ENCODE measurements around the gene SYT14. TPM values are rescaled to one million over a fixed set of nuclear protein-coding genes. Genes with fewer than 3 reads are reported as not detected.

Gene SYT14
- total and polyA plus RNA-seq, 2 experiments from 2014 or later: 0.09 to 0.36 TPM

DNA sequence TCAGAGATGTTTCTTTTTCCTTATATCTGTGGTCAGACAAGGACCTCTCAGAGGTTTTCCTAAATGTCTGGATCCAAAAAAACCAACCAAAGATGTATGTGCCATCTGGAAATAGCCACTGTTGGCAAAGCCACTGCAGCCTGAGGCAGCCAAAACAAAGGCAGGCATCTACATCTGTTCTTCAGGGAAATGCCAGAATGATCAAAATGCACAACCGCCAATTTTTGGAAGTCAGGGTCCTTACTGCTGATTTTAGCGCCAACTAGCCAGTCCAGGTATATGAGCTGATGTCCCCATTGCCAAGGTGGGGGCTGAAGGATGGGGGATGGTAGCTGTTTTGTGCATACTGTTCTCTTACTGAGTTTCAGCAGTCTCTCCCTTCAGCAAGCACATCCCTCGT, 45.9 kb downstream of the SYT14 start:
- Histone ChIP-seq H3K9me3 (ENCODE audit: low read depth) (no peaks in the 10 kb centered on the region), H3K36me3 (no peaks in the 10 kb centered on the region), H3K27ac (no peak overlapping the region), H3K27me3 (no peaks in the 10 kb centered on the region), H3K4me1 (ENCODE audit: low read depth) (no peaks in the 10 kb centered on the region), H3K4me3 (no peak overlapping the region)
- no peak for DNase-seq (ENCODE audit: low read depth in 1 of 2, low spot score in 1 of 2)
- TF ChIP-seq, protein P1, sequence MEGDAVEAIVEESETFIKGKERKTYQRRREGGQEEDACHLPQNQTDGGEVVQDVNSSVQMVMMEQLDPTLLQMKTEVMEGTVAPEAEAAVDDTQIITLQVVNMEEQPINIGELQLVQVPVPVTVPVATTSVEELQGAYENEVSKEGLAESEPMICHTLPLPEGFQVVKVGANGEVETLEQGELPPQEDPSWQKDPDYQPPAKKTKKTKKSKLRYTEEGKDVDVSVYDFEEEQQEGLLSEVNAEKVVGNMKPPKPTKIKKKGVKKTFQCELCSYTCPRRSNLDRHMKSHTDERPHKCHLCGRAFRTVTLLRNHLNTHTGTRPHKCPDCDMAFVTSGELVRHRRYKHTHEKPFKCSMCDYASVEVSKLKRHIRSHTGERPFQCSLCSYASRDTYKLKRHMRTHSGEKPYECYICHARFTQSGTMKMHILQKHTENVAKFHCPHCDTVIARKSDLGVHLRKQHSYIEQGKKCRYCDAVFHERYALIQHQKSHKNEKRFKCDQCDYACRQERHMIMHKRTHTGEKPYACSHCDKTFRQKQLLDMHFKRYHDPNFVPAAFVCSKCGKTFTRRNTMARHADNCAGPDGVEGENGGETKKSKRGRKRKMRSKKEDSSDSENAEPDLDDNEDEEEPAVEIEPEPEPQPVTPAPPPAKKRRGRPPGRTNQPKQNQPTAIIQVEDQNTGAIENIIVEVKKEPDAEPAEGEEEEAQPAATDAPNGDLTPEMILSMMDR (IDR thresholded peaks at IDR 0.05; ENCODE audit: low read depth, low read length): no peak

DNA sequence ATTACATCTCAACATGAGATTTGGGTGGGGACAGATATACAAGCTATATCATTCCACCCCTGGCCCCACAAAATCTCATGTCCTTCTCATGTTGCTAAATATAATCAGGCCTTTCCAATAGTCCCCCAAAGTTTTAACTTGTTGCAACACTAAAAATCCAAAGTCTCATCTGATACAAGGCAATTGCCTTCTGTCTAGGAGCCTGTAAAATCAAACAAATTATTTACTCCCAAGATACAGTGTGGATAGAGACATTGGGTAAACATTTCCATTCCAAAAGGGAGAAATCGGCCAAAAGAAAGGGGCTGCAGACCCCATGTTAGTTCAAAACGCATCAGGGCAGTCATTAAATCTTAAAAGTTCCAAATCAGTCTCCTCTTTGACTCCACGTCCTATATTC, 47.0 kb downstream of the SYT14 start:
- no peaks in the 10 kb centered on the region for H3K9me3 ChIP-seq (ENCODE audit: low read depth)
- H3K27ac ChIP-seq: no peak overlapping the region
- TF ChIP-seq, protein P1 (IDR thresholded peaks at IDR 0.05; ENCODE audit: low read depth, low read length): no peak
- no peak overlapping the region for H3K4me3 ChIP-seq
- no peak for DNase-seq (ENCODE audit: low read depth in 1 of 2, low spot score in 1 of 2)
- no peaks in the 10 kb centered on the region for H3K36me3 ChIP-seq
- no peaks in the 10 kb centered on the region for H3K27me3 ChIP-seq
- H3K4me1 ChIP-seq (ENCODE audit: low read depth): no peaks in the 10 kb centered on the region

DNA sequence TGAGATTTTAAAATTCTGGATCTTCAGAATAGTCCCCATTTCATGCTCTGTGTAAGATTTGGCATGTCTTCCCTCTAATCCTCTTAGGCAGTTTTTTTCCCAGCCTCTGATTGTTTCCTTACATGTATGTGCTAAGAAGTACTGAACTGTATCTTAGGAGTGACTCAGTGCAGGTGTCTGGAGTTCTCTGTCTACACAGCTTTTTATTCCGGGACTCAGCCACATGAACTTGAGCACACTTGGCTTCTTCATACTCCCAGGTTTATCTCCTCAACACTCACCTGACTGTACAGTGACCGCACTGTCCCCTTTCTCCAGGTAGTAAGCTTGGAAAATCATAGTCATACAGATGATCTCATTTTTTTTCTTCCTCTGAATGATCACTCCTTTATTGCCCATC, 50.7 kb downstream of the SYT14 start:
- H3K27ac ChIP-seq: no peak overlapping the region
- H3K9me3 ChIP-seq (ENCODE audit: low read depth): no peaks in the 10 kb centered on the region
- TF ChIP-seq, protein P1 (IDR thresholded peaks at IDR 0.05; ENCODE audit: low read depth, low read length): no peak
- H3K27me3 ChIP-seq: no peaks in the 10 kb centered on the region
- no peak for DNase-seq (ENCODE audit: low read depth in 1 of 2, low spot score in 1 of 2)
- no peaks in the 10 kb centered on the region for H3K36me3 ChIP-seq
- no peaks in the 10 kb centered on the region for H3K4me1 ChIP-seq (ENCODE audit: low read depth)
- H3K4me3 ChIP-seq: no peak overlapping the region

DNA sequence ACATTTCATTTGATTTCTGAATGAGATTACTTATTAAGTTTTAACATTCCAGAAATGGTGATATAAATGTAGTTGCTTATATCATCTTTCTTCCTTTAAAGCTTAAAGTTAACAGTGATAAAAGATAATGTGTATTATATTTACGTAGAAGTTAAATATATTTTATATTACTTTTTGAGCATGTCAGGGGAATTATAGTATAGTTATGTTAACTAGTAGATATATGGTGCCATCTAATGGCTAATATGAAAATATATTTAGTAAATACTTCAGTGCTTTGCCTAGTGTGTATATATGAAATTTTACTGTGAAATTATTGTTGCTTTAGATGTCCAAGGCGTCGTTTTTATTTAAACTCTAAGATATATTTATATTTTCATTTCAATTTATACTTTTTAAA, 51.5 kb downstream of the SYT14 start:
- Histone ChIP-seq H3K27ac (no peak overlapping the region), H3K4me3 (no peak overlapping the region), H3K36me3 (no peaks in the 10 kb centered on the region), H3K9me3 (ENCODE audit: low read depth) (no peaks in the 10 kb centered on the region), H3K27me3 (no peaks in the 10 kb centered on the region), H3K4me1 (ENCODE audit: low read depth) (no peaks in the 10 kb centered on the region)
- TF ChIP-seq, protein P1 (IDR thresholded peaks at IDR 0.05; ENCODE audit: low read depth, low read length): peak; percentile 26
- peak; percentile 8 to 43 for DNase-seq (ENCODE audit: low read depth in 1 of 2, low spot score in 1 of 2)

DNA sequence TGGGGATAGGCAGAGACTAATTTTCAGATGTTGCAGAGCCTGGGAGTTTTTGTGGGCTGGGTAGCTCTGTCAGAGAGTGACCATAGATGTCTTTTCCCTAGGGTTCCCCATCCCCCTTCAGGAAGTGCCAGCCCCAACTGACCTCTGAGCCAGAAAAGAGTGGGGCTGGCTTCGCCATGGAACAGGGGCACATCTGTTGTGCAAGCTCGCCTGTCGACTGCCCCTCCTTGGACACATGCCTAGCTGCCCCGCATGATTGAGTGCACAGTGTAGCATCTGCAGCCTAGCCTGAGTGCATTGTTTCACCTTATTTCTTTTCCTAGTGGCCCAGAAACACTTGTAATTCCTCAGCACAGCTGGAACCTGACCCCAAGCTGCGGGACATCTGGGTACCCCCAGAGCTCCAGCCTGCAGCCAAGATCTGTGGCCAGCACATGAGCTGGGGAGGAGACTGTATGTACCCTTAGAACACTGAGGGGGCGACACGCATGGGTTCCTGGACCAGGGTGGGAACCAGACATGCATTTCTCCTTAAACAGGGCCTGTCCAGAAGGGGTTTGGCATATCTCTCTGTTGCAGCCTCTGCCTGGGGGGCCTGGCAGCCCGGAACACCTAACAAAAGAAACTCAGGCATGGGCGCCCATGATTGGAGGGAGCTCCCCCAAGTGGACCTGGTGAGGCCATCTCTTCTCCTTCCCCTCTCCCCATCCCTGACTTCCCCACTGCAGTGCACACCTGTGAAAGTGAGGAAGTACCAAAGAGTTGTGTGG, 55.2 kb downstream of the SYT14 start:
- TF ChIP-seq, protein P1 (IDR thresholded peaks at IDR 0.05; ENCODE audit: low read depth, low read length): no peak

More for the DNA sequence above, 55.2 kb downstream of the SYT14 start:
- no peak overlapping the region for H3K27ac ChIP-seq
- no peaks in the 10 kb centered on the region for H3K4me1 ChIP-seq (ENCODE audit: low read depth)
- no peaks in the 10 kb centered on the region for H3K9me3 ChIP-seq (ENCODE audit: low read depth)
- DNase-seq (ENCODE audit: low read depth in 1 of 2, low spot score in 1 of 2): peak in 1 of 2 donors; percentile 3
- H3K4me3 ChIP-seq: no peak overlapping the region
- no peaks in the 10 kb centered on the region for H3K36me3 ChIP-seq
- H3K27me3 ChIP-seq: peaks cover under 1% of the 10 kb centered on the region
